Neural progenitor cell (in vitro differentiated cells): ENCODE data around the gene RGL2.

Source experiments
- CTCF ChIP-seq: fragments of 200-600 bp; sonication (generic); IDR thresholded peaks from 2 replicates; pipeline ENCODE4 v1.5.1; 2017; ENCODE audit warnings: antibody characterized with exemption, mild to moderate bottlenecking
- EZH2 ChIP-seq: fragments of 200-600 bp; sonication (generic); IDR thresholded peaks from 2 replicates; pipeline ENCODE4 v1.6.1; 2017; ENCODE audit warnings: antibody characterized with exemption, mild to moderate bottlenecking, moderate library complexity

DNA sequence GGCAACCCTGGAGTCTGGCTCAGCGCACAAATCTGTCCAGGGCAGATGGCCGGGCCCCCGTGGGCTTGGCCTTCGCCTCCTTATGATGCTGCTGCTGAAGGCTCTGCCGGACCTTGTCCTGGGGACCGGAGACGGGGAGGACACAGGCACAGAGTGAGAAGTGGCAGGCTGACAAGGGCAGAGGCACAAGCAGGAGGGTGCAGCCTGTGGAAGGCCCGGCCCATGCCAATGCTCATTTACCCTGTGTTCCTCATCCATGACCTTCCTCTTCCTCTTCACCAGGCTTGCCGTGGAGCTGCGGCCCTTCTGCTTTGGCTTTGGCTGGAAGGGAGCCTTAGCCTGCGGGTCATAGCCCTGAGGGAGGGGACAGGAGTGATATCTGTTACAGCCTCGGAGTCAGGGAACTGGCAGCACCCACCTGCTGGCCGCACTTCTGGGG, 19.5 kb downstream of the RGL2 start:
- TF ChIP-seq EZH2 = no peak
- no peak for TF ChIP-seq CTCF
